HL-60 (cell line): Measurements from ENCODE around the gene COBL.

Experiments
- GABPA ChIP-seq: IDR thresholded peaks from 2 replicates; pipeline ENCODE4 v1.6.1; 2012; ENCODE audit warnings: low read depth
- POLR2AphosphoS5 ChIP-seq: IDR thresholded peaks from 2 replicates; pipeline ENCODE4 v1.6.1; 2012; ENCODE audit warnings: low read depth
- TF ChIP-seq, protein P1 (sequence below): IDR thresholded peaks from 2 replicates; pipeline ENCODE4 v1.6.1; 2012; ENCODE audit warnings: low read depth; ENCODE audit not compliant: insufficient replicate concordance
- TF ChIP-seq, protein P2 (sequence below): IDR thresholded peaks from one replicate; pipeline ENCODE4 v1.5.1; 2011; ENCODE audit warnings: low read length, control low read depth, inconsistent platforms; ENCODE audit not compliant: insufficient read depth

DNA sequence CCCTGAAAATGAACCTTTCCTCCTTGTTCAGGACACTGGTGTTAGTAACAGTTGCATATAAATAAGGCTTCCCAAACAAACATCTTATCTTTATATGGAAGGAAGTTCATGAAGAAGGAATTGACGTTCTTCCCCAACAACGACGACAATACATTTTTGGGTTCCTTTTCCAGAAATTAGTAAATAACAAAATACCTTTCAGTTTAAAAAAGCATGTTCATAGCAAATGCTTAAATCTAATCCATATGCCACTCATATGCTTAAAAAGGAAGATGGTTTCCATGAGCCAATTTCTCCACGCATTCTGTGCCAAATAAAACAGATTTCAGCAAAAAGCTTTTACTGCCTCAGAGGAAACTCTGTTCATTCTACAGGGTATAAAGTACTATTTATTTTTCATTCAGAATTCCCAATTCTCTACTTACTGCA lies 182.6 kb downstream of the COBL start:
- TF ChIP-seq, protein P1, sequence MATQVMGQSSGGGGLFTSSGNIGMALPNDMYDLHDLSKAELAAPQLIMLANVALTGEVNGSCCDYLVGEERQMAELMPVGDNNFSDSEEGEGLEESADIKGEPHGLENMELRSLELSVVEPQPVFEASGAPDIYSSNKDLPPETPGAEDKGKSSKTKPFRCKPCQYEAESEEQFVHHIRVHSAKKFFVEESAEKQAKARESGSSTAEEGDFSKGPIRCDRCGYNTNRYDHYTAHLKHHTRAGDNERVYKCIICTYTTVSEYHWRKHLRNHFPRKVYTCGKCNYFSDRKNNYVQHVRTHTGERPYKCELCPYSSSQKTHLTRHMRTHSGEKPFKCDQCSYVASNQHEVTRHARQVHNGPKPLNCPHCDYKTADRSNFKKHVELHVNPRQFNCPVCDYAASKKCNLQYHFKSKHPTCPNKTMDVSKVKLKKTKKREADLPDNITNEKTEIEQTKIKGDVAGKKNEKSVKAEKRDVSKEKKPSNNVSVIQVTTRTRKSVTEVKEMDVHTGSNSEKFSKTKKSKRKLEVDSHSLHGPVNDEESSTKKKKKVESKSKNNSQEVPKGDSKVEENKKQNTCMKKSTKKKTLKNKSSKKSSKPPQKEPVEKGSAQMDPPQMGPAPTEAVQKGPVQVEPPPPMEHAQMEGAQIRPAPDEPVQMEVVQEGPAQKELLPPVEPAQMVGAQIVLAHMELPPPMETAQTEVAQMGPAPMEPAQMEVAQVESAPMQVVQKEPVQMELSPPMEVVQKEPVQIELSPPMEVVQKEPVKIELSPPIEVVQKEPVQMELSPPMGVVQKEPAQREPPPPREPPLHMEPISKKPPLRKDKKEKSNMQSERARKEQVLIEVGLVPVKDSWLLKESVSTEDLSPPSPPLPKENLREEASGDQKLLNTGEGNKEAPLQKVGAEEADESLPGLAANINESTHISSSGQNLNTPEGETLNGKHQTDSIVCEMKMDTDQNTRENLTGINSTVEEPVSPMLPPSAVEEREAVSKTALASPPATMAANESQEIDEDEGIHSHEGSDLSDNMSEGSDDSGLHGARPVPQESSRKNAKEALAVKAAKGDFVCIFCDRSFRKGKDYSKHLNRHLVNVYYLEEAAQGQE, result no peak
- TF ChIP-seq, protein P2, sequence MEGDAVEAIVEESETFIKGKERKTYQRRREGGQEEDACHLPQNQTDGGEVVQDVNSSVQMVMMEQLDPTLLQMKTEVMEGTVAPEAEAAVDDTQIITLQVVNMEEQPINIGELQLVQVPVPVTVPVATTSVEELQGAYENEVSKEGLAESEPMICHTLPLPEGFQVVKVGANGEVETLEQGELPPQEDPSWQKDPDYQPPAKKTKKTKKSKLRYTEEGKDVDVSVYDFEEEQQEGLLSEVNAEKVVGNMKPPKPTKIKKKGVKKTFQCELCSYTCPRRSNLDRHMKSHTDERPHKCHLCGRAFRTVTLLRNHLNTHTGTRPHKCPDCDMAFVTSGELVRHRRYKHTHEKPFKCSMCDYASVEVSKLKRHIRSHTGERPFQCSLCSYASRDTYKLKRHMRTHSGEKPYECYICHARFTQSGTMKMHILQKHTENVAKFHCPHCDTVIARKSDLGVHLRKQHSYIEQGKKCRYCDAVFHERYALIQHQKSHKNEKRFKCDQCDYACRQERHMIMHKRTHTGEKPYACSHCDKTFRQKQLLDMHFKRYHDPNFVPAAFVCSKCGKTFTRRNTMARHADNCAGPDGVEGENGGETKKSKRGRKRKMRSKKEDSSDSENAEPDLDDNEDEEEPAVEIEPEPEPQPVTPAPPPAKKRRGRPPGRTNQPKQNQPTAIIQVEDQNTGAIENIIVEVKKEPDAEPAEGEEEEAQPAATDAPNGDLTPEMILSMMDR, result no peak
- TF ChIP-seq GABPA (no peak), POLR2AphosphoS5 (no peak)
